Erythroblast (primary cell): Measurements from ENCODE around the gene DYNLT1.

Experiments
- GATA1 ChIP-seq: IDR thresholded peaks from 2 replicates; pipeline ENCODE4 v1.6.1; 2011; ENCODE audit warnings: low read depth, mild to moderate bottlenecking, control low read depth, low read length, moderate library complexity
- POLR2A ChIP-seq: IDR thresholded peaks from 2 replicates; pipeline ENCODE4 v1.6.1; 2011; ENCODE audit warnings: mild to moderate bottlenecking, low read length

- no peak for TF ChIP-seq POLR2A
- no peak for TF ChIP-seq GATA1
These were observed 15.8 kb upstream of the DYNLT1 start for GRCh38 chr6:158660333-158660754.
